Stimulated activated CD8-positive, alpha-beta memory T cell treated with anti-CD3 and anti-CD28 coated beads, Interleukin-7, amount 100 ng/mL, for 48 hours (primary cell): Measurements from ENCODE around the gene ARID4B.
"Not testable (repeated sequence)": the region's sequence is repeated elsewhere in the genome, so short reads cannot be mapped to it uniquely, and the experiment has no call there.

Source experiments
- DNase-seq, 2 donors: peaks; one replicate each; pipeline ENCODE4 v3.0.0-alpha.2; 2020; ENCODE audit warnings: low read depth in 1 of 2; ENCODE audit errors: extremely low read depth in 1 of 2

The ARID4B gene

DNA sequence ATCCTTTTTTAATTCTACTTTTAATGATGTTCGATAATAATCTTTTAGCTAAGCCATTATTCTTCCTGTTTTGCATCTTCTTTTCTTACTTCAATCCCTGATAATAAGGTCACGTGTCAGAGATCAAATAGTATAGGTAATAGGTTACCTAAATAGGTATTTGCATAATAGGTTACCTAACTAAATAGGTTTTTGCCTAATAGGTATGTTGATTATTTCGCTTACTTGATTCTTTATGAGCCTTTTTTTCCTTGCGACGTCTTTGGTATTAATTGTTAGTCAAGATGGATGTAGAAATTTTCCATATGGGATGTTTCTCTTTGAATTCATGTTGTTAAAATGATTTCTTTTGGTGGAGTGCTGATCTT is 2.9 kb upstream of the ARID4B start:
- no peak for DNase-seq

DNA sequence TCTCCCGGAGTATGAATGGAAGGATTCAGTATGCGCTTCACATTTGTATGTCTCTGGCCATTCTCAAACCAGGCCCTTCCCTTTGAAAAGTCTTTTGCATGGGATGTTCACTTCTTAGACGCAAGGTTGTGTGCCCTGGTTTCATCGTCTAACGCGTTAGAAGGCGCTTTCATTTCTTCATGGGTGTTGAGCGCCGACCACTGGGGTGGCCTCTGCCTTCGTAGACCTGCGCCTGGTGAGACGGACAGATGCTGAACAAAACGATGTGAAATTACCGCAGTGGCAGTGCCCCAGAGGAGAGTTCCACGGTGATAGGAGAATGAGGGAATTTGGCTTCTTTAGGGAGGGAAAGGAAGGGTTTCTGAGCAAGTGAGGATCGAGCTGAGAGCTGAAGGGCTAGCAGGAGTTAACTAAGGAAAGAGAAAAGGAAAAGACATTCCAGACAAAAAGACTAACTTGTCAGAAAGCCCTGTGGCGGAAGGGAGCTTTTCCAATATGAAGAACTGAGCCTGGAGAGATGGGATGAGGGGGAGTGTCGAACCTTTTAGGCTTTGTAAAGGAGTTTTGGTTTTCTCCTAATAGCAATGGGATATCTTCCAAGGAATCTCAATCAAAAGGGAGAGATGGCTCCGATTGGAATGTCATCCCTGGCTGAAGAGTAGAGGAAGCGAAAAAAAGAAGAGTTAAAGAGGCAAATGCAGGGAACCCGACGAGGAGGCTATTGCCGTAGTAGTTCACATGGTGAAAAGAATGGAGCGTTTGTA is 1.3 kb upstream of the ARID4B start:
- peak in 1 of 2 donors; percentile 21 for DNase-seq

DNA sequence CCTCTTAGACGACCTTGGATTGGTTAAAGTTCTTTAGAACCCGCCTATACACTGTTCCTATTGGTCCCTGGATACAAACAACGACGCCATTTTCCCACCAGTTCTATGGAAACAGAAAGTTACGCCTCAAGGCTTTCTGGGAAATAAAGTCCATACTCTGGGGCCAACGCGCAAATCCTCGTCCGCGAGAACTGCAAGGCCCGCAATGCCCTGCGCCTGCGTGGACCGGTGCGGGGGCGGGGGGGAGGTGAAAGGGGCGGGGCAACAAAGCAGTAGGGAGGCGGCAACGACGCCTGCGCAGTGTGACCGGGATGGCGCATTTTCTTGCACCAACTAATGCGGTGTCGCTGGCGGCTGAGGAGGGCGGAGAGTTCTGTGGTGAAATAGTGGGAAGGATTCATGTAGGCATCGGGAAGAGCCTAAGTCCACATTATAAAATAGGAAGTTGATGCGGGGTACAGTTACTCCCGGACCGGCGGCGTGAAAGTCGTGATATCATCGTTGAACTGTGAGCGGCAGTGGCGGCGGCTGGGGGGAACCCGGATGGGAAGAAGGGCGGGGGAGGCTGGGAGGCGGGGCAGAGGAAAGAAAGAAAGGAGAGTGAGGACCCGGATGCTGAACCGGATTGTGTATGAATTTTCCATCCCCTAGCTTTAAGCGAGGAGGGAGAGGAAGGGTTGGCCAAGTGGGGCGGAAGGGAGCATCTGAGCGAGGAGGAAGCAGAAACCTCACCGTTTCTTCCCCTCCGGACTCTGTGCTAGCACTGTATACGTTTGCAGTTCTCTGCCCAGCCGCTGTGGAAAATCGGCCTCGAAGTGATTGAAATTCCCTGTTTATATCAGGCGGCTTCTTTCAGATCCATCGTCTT is 526 bp upstream of the ARID4B start, which contains the start of gene GGPS1:
Gene GGPS1 (plus strand): TSS at position 300 of the 868 bp plus-strand sequence. CDS start 6,695 bp downstream, outside the sequence.
- peak; percentile 97 to 98 for DNase-seq

DNA sequence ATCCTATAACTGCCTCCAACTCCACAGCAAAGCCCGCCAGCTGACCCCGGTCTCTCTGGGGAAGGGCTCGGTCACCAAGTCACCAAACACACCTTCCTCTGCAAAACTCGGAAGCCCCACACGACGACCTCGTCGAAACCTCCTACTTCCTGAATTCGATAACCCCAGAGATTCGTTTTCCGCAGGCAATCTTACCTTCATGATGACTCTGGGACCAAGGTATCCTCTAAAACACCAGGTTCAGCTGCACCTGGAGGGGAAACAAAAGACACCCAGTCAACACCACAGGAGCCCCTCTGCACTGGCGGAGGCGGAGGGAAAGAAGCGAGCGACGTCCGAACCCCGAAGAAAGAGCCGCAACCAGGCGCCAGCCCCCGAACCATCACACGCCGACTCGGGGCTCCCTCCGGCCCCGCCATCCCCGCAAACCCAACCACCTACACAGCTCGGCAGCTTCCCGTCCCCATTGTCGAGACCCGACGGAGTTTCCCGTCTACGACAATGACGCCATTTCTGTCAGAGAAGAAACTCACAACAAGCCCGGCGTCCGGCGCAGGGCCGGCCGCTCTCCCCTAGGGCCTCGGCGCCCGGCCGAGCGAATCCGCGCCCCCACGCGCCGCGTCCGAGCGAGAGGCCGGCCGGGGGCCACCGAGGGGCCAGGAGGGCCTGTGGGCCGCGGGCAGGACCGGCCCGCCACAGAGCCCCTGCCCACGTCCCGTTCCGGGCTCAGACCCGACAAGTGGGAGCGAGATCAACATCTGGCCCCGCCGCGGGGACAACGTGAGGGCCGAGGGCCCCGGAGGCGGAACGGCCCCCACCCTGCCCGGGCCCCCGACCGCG is 1.0 kb downstream of the ARID4B start:
- peak; percentile 27 to 39 for DNase-seq

DNA sequence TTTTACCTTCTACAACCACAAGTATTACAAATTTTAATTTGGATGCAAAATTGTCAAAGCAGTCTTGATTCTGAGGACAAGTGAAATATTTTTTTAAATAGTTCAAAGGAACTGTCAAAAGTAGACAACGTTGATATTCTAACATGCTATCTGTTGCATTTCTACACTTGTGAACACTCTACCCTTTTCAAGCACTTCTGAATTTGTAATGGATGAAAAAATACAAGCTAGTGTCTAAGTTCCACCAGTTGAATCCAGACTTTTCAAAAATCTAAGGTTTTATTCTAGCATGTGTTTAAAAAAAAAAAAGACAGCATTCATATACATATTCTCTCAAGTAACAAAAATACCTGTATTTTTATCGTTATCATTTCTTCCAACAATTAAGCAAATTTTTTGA is 2.1 kb downstream of the ARID4B start:
- no peak for DNase-seq

DNA sequence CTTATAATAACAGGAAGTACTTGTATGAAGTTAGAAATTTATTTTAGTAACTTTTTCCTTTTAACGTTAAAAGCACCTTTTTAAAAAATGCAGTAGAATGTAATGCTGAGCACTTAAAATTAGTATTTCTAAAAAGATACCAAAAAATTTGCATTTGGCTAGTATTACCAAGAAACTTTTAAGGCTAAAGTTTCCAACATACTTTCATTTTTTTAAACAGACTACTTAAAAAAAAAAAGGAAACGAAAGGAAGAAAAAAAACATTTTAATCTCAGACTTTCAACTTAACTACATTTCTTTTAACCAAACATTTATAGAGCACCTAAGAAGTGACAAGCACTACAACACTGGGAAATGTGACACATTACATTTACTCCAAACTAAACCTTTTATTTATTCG is 2.8 kb downstream of the ARID4B start:
- DNase-seq: no peak

DNA sequence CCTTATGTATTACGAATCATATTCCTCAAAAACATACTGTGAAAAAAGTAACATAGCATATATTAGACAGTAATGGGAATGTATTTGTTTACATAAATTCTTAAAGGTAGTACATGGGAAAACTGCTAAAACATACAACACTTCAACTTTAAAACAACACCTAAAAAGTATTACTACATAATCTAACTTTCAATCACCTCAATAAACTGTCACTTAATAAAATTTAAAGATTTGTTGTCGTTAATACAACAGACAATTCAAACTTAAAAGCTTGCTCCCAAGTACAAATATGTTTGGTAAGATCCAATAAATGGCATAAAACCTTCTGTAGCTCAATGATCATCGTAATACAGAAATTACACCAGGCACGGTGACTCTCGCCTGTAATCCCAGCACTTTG is 3.7 kb downstream of the ARID4B start:
- DNase-seq: no peak

DNA sequence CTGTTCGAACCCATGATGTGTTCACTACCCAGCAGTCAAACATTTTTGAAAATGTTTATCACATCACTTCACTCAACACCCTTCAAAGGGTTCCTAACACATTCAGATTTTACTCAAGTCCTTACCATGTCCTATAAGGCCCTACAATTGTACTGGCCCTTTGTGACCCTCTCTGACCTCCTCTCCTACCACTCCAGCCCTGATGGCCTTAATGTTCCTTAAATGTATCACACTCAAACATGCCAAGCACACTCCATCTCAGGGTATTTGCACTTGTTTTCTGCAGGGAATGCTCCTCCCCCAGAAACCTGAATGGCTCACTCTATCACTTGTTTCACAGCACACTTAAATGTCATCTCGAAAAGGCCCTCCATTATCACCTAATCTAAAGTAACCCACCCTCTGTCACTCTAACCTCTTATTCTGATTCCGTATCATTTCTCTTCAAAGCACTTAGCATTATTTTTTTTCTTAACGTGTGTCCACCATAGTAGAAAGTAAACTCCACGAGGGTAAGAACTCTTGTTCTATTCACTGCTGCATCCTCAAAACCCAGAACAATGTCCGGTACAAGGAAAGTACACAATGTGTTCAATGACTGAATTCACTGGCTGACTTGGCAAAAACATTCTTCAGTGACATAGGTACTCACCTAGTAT is 7.3 kb downstream of the ARID4B start:
- no peak for DNase-seq

DNA sequence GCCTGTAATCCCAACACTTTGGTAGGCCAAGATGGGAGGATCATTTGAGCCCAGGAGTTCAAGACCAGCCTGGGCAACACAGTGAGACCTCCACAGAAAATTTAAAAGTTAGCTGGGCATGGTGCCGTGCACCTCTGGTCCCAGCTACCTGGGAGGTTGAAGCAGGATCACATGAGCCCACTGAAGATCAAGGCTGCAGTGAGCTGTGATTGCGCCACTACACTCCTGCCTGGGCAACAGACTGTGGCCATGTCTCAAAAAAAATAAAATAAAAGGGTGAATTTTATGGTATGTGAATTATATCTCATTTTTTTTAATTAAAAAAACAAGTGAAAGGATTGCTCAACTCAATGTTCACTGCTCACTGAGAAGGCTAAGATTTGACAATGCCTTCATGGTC is 8.7 kb downstream of the ARID4B start:
- no peak for DNase-seq

DNA sequence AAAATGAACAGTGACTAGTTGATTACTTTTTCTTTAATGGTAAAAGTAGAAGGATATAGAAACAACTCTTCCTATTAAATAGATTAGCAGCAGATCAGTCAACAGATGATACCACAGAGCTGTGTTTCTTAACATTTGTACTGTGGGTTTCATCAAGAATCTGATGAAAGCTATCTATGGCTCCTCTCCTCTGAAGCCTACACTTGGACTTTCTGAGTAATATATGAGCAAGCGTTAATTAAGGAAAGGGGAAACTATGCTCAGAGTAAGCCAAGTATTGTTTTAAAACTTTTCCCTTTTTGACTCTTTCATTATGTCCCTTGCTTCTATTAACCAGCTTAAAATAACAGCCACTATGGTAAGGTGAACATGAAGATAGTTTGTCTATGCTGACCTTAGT is 10.8 kb downstream of the ARID4B start:
- DNase-seq: no peak

DNA sequence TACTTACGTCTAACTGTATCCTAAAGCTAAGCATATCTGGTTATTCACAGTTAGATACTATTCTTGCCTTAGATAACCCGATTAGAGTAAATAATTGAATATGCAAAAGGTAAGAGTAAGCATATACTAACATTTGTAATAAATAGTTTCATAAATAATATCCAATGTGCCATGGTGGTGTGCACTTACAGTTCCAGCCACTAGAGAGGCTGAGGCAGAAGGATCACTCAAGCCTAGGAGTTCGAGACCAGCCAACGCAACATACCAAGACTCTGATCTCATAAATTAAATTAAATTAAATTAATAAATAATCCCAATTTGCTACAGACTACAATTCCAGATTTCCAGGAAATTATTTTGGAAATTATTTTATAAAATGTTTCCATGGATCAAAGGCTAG is 12.2 kb downstream of the ARID4B start:
- no peak for DNase-seq

DNA sequence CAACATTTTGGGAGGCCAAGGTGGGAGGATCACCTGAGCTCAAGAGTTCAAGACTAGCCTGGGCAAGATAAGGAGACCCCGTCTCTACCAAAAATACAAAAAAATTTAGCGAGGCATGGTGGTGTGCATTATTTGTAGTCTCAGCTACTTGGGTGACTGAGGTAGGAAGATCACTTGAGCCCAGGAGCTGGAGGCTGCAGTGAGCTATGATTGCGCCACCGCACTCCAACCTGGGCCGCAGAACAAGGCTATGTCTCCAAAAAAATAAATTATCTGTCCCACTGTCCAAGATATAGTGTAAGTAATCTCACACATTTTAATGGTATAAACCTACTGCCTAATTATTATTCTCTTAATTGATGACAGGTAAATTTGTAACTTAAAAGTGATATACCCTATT is 12.8 kb downstream of the ARID4B start:
- DNase-seq: no peak

DNA sequence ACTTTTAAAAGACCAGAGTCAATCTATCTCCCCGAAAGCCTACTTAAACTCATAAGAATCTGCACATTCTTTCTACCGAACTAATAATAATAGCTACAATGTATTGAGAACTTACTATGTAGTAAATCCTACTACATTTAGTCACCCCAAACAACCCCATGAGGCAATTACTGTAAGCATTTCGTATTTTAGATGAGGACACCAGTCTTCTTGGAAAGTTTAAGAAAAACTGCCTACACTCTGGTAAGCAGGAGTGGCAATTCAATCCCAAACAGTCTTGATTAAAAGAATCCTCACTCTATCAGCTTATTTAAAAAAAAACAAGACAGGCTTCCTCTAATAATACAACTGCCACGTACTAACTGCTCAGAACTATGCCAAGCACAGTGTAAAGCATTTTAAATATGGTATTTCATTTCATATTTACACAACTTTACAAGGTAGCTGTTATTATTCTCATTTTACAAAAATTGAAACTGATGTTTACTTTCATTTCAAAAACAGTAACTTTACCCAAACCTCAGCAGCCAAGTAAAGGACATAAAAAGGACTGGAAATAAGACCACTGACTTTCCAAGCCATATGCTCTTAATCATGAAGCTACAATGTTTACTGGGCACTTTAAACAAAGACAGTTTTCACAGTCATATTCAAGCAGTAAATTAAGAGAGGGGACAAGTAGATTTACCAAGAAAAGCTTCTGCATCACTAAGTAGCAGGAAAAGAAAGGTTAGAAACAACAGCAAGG is 13.9 kb downstream of the ARID4B start:
- DNase-seq: no peak

DNA sequence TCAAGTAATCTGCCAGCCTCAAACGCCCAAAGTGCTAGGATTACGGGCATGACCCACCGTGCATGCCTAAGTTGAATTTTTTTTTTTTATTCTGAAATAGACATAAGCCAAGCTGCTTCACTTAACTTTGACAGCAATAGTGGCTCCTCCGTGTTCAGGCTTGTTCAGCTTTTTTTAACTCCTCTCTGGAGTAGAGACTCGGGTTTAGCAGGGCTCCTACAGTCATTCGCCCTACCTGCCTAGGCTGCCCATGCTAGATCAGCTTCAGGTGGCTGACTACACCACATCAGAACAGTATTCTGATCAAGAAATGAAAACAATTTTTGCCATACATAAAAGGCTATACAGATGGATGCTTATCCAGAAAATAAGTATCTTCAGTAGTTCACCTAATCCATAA is 14.7 kb downstream of the ARID4B start:
- no peak for DNase-seq

DNA sequence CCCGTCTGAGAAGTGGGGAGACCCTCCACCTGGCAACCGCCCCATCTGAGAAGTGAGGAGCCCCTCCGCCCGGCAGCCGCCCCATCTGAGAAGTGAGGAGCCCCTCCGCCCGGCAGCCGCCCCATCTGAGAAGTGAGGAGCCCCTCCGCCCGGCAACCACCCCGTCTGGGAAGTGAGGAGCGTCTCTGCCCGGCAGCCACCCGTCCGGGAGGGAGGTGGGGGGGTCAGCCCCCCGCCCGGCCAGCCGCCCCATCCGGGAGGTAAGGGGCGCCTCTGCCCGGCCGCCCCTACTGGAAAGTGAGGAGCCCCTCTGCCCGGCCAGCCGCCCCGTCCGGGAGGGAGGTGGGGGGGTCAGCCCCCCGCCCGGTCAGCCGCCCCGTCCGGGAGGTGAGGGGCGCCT is 18.8 kb downstream of the ARID4B start:
- not testable (repeated sequence) for DNase-seq

DNA sequence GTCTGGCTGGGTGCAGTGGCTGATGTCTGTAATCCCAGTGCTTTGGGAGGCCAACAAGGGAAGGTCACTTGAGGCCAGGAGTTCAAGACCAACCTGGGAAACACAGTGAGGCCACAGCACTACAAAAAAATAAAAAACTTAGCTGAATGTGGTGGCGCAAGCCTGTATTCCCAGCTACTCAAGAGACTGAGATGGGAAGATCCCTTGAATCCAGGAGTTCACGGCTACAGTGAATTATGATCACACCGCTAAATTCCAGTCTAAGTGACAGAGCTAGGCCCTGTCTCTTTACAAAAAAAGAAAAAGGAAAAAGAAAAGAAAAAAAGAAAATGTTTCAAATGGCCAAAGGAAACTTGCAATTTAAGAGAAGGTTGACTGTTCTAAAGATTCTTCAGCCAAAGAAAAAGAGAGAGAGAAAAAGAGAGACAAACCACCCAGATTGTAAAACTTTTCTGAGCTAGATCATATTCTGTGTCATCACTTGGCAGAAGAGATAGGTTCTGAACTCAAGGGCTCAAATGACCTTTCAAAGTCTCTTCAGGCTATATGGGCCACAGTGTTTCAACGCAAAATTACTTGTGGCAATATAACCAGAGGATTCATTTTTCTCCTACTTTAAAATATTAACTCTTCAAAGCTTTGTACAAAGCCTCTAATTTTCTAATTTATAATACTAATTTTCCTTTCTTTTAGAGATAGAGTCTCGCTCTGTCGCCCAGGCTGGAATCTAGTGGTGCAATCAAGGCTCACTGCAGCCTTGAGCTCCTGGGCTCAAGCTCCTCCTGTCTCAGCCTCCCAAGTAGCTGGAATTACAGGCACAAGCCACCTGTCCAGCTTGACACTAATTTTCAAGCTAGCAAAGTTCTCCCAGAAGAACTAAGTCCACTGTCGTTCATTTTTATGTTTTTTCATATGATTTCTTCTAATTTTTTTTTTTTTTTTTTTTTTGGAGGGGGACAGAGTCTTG is 20.5 kb downstream of the ARID4B start:
- DNase-seq: no peak

DNA sequence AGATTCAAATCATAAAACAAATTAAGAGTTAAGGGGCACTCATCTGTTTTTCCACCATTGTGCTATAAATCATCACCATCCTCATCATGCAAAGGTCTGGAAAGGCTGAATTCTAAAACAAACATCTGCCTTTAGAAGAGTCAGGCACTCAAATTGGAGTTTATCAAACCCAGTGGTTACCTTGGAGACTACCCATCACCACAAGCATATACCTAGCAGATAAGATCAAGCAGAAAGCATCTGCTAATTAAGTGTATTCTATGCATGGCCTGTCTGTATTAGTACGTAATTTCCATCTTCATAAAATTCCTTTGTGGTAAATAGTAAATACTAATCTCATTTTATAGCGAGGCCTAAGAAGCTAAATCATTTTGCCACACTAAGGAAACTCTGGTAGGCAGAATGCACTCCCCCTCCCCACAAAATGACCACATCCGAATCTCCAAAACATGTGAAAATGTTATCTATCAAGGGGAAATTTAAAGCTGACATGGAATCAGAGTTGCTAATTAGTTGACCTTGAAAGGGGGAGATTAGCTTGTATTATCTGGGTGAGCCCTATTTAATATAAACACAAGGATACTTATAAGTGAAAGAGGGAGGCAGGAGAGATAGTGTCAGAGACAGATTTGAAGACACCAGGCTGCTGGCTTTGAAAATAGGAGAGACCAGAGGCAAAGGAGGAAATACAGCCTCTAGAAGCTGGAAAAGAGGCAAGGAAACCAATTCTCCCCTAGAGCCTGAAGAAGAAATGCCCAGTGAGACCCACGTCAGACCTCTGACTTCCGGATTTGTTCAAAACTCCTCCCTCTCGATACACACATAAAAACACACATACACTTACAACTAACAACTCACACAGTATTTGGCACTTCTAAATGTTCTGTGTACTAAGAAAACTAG is 23.2 kb downstream of the ARID4B start:
- DNase-seq: no peak

DNA sequence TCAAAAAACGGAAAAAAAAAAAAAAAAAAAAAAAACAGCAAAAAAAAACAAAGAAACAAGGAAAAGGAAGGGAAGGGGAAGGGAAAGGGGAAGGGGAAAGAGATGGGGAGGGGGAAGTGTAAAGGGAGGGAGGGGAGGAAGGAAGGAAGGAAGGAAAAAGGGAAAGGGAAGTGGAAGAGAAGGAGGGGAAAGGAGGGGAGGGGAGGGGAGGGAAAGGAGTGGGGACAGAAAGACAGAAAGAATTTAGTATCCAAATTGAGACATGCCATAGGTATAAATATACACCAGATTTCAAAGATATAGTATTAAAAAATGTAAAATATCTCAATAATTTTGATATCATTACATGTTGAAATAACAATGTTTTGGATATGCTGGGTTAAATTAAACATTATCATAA is 25.8 kb downstream of the ARID4B start:
- no peak for DNase-seq
